Fibroblast of skin of scalp (primary cell): Measurements from ENCODE around the gene FLOT1.

Experiments
- DNase-seq: peaks from one replicate; pipeline ENCODE4 v3.0.0-alpha.2; 2013

Gene FLOT1

DNA sequence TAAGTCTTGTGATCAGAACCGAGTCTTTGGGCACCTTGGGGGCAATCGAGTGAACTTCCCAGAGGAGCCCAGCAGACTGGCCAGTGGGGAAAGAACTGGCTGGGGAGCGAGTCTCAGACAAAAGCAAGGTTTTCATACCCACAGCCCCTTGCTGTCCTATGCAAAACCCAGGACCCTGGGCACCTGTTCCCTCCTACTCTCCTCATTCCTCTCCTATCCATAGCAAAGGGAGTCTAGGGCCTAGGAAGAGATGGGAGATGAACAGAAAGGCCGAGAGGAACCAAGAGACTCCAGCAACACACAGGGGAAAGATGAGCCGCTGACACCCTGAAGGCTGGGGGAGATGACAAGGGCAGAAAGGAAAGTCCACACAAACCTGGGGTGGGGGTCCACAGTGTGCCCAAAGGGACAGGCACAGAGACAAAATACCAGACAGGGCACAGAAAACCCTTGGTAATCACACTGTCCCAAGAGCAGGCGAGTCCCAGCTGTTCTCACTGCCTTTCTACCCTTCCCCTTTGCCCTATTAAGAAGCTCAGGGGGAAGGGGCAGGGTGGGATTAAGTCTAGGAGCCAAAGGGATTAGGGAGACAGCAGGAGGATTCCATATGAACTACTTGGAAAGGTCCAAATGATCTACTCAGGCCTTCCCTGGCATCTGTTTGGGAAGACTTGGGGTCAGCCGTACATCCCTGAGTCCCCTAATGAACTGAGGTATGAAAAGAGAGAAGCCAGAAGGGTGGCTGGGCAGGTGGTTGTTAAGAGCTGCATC is 62.5 kb downstream of the FLOT1 start:
- DNase-seq = no peak

DNA sequence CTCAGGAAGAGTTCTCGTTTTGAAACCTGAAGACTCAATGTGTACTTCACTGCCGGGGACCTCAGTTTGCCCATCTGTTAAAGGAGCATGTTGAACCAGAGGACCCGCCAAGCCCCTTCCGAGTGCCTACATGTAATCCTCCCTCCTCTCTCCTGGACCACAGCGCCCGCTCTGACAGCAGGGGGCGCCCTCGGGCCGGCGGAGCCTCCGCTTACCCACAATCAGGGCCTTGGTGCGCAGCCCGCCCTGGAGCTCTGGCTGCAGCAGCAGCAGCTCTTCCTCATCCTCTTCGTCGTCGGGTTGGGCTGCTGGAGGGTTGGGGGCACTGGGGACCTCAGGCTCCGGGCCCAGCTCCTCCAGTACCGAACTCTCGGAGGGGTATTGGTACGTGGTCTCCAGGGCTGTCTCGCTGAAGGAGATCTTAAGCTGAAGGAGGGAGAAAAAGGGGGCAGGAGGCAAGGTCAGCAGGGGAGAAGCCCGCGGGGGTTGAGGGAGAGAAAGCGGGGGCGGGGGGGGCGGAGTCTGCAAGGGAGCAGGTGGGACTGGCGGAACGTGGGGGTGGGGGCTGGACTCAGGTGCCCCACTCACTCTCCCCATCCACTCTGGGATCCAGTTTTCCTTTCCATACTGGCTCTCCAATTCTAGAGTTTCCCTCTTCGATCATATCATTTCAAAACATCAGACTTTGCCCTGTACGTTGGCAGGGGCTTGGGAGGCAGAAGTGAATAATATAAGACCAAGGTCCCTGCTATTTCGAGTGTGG is 63.3 kb downstream of the FLOT1 start:
- peak; percentile 78 for DNase-seq
